Anterior cingulate cortex (tissue), 58 donors: Measurements from ENCODE around the gene NLRP3.
"Not testable (repeated sequence)": the region's sequence is repeated elsewhere in the genome, so short reads cannot be mapped to it uniquely, and the experiment has no call there.

Source experiments
- DNase-seq, 58 donors: peaks; one replicate each; lab custom pipeline; 2025; lab: John Stamatoyannopoulos, UW

Gene NLRP3

DNA sequence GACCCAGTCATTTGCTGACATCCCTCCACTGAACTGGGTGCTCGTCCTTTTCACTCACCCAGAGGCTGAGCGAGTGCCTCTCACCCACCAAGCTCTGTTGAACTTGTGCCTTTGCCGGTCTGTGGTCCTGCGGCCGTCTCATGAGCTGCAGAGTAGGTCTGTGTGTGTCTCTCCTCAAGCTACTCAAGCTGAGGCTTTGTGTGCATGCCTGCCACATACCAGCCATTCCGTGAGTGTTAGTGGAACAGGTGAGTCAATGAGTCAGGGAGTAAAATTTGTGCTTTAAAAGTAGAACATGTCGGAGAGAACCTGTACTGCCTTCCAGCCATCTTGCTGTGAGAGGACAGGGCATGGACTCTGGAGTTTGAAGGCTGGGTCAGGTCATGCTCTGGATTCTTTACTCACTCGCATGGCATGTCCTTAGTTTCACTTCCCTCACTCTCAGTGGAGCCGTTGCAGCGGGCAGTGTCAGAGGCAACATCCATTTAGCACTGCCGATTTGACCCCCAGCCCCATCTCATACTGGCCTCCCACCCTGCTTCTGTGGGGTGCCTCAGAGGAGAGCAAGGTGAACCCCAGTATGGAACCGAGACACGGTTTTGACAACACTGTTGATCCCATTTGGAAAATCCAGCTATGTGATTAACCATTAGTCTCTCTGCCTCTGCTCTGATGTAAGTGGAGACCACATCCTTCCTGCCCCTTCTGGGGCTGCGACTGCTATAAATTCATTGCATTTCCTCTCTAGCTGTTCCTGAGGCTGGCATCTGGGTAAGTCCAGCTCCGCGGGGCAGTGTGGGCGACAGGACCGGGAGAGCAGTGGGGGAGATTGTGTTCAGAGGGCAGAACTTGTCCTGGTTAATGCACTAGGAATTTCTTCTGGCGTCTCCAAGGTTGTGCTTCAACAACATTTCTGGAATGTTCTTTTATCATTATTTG is at the start of gene NLRP3:
Gene NLRP3, plus strand, starts transcription at position 751 of the 939 bp plus-strand sequence. CDS start 2,628 bp downstream, outside the sequence.
- DNase-seq = peak in 18 of 58 donors; percentile 3 to 61 (median 24)

DNA sequence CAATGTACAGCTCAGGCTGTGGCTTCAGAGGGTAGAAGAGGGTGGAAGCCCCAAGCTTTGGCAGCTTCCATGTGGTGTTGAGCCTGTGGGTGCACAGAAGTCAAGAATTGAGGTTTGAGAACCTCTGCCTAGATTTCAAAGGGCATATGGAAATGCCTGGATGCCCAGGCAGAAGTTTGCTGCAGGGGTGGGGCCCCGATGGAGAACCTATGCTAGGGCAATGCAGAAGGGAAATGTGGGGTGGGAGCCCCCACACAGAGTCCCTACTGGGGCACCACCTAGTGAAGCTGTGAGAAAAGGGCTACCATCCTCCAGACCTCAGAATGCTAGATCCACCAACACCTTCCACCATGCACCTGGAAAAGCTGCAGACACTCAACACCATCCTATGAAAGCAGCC is 49.6 kb upstream of the NLRP3 start:
- DNase-seq = not testable (repeated sequence)

DNA sequence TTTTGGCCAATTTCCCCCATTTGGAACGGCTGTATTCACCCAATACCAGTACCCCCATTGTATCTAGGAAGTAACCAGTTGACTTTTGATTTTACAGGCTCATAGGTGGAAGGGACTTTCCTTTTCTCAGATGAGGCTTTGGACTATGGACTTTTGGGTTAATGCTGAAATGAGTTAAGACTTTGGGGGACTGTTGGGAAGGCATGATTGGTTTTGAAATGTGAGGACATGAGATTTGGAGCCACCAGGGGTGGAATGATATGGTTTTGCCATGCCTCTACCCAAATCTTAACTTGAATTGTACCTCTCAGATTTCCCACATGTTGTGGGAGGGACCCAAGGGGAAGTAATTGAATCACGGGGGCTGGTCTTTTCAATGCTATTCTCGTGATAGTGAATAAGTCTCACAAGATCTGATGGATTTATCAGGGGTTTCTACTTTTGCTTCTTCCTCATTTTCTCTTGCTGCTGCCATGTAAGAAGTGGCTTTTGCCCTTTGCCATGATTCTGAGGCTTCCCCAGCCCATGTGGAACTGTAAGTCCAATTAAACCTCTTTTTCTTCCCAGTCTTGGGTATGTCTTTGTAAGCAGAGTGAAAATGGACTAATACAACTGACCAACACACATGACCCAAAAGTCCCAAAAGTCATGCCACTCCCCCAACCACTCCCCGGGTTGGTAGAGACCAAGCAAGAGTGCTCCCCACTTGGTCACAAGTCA is 48.9 kb upstream of the NLRP3 start:
- DNase-seq = no peak

DNA sequence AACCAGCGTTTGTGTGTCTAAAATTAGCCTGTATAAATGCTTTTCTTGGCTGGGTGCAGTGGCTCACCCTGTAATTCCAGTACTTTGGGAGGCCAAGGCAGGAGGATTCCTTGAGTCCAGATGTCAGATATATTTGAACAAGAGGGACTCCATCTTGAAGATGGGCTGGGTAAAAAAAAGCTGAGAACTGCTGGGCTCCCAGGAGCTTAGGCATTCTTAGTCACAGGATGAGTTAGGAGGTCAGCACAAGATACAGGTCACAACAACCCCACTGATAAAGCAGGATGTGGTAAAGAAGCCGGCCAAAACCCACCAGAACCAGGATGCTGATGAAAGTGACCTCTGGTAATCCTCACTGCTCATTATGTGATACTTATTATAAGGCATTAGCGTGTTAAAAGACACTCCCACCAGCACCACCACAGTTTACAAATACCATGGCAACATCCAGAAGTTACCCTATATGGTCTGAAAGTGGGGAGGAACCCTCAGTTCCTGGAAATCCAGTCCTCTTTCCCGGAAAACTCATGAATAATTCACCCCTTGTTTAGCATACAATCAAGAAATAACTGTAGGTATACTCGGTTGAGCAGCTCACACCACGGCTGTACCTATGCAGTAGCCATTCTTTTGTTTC is 48.1 kb upstream of the NLRP3 start:
- DNase-seq = no peak

DNA sequence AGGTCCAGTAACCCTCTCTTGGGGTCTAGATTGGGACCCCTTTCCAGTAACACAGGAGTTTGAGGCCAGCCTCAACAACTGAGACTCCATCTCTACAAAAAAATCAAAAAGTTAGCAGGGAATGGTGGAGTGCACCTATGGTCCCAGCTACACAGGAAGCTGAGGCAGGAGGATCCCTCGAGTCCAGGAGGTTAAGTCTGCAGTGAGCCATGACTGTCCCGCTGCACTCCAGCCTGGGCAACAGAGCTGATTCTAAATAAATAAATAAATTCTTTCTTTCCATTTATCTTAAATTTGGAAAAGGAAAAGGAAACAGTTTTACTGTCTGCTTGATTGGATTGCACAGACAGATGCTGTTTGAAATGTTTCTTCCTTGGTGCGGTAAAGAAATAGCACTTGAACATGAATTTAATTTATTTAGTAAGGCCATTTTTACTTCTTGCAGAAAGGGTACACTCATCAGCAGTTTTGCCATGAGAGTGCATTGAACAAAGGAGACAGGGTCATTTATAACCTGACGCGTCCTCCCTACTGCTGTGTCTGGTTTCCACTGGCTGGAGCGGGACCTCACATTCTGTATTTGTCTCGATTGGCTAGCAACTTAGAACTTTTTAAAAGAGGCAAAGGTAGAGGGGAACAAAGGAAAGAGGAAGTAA is 47.4 kb upstream of the NLRP3 start:
- no peak for DNase-seq

DNA sequence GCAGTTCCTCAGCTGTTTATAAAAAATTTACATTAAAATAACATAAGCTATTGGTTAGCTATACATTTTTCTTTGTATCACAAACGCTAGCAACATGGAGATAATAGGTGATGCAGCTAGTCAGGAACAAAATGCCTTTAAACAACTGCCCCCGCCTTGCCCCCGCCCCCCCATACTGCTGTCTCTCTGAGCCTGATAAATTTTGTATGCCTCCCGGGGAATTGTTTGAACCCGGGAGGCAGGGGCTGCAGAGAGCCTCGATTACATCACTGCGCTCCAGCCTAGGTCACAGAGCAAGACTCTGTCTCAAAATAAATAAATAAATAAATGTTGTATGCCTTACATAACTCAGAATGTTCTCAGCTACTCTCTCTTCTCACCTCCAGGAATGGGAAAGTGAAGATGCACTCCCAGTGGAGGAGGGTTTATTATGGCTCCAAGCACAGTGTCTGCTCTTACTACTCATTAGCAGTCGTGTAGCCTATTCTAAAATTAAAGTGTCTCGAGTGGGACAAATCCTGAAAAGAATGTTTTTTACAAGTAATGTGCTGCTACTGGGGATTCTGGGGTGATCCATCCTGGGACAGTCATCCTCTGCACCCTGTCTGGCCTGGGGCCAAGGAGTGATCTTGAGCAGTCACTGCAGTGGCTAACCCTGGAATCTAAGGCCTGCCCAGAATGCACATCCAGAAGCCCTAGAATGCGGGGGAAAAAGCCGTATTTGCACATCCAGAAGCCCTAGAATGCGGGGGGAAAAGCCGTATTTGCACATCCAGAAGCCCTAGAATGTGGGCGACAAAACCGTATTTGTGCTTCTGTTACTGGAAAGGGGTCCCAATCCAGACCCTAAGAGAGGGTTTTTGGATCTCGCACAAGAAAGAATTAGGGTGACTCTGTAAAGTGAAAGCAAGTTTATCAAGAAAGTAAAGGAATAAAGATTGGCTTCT is 44.9 kb upstream of the NLRP3 start:
- DNase-seq = peak in 5 of 58 donors; percentile 4 to 43 (median 7)

DNA sequence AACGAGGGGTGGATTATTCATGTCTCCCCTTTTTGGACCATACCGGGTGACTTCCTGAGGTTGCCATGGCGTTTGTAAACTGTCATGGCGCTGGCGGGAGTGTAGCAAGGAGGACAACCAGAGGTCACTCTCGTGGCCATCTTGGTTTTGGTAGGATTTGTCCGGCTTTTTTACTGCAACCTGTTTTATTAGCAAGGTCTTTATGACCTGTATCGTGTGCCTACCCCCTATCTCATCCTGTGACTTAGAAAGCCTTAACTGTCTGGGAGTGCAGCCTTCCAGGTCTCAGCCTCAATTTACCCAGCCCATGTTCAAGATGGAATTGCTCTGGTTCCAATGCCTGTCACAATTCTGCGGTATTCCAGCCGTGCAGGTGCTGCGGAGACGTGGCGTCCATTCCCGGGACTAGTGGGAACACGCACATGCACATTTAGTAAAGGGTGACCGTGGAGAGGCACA is 44.1 kb upstream of the NLRP3 start:
- no peak for DNase-seq

DNA sequence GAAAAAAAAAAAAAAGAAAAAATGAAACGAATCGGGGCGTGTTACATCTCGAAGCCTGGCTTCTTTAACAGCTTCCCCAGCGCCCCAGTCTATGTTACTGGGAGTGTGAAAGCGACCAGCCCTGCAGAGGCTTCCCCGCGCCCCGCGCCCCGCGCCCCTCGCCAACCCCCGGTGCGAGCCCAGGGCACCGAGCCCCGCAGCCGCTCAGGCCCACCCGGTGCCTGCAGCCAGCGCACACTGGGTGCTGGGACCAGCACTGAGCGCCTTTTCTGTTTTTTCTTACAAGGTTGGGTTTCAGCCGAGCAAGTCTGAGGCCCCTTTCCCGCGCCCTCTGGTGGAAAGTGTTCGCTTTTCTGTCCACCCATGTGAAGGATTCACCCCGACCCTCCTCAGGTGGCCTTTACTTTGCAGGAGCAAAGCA is 42.2 kb upstream of the NLRP3 start:
- DNase-seq = peak in 19 of 58 donors; percentile 4 to 39 (median 13)

DNA sequence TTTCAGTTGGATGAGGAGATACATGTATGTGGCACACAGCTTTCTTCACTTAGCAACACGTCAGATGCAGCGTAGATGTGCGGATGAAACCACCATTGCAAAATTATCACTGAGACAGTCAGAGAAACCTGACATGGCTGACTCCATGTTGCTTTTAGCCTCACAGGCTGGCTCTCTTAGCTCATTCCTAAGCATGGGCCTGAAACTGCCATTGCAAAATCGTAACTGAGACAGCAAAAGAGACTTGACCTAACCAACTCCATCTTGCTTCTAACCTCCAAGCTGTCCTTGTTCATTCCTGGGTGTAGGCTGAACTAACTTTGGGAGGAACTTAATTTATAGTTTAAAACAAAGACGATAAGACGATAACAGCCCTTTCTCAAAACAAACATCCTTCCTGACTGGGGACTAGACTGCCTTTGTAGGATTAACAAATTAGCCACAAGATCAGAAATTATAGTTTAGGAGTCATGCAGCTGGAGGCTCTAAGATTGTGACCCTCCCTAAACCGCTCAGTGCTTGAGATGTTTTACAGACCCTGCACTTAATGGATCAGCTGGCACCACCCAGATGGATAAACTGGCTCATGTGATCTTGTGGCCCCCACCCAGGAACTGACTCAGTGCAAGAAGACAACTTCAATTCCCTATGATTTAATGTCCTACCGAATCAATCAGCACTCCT is 41.2 kb upstream of the NLRP3 start:
- not testable (repeated sequence) for DNase-seq

DNA sequence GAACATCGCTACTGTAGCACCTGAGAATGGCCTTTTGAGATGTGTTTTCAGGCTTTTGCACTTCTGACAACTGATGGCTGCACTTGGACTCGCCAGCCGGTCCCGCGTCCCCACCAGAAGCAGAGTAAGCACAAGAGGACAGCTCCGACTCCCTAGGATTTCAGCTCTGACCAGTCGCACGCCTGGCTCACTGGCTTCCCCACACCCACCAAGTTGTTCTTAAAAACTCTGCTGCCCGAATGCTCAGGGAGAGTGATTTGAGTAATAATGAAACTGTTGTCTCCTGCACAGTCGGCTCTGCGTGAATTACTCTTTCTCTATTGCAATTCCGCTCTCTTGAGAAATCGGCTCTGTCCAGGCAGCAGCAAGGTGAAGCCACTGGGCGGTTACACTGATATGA is 40.2 kb upstream of the NLRP3 start:
- no peak for DNase-seq

DNA sequence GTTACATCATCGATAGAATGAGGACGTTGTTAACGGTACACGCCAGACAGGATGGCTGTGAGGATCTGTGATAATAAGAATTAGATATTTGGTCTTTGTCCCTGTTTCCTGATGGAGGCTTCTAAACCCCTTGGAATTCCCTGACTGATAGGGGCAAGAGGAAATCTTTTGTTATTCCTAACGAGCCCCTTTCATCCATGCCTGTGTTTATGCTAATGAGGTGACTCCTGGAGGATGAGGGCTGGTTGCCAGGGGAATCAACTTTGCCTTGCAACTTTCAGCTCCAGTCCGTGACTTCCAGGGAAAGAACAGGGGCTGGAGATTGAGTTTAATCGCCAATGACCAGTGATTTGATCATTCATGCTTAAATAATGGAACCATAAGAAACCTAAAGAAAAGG is 39.3 kb upstream of the NLRP3 start:
- no peak for DNase-seq

DNA sequence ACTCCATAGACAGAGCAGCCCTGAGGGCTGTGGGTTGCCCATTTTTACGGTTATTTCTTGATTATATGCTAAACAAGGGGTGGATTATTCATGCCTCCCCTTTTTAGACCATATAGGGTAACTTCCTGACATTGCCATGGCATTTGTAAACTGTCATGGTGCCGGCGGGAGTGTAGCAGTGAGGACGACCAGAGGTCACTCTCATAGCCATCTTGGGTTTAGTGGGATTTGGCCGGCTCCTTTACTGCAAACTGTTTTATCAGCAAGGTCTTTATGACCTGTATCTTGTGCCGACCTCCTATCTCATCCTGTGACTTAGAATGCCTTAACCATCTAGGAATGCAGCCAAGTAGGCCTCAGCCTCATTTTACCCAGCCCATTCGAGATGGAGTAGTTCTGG is 38.3 kb upstream of the NLRP3 start:
- not testable (repeated sequence) for DNase-seq

DNA sequence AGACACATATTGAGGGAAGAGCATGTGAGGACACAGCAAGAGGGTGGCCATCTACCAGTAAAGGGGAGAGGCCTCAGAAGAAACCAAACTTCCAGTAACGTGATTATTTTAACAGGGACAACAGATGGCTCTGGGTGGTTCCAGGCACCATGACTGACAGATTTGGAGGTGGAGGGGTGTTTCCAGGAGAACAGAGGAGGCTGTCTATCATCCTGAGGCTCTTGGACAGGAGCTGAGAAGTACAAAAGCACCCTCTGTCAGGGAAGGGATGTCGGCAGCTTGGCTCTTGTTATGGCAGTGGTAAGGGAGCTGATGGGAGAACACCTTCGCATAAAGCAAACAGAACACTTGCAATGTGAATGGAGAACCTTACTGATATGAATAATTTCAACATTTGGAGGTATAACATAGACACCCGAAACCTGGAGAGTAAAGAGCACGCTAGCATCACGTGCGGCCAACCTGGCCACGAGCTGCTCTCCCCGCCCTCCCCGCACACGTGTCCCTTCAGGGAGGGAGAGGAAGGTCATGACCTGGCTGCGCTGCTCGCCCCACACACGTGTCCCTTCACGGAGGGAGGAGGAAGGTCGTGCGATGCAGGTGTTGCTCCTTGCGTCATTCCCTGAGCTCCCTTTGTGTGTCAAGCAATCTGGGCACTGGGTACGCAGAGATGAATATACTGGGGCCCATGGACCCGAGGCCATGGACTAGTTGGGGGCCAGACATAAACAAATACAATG is 37.5 kb upstream of the NLRP3 start:
- DNase-seq = no peak

DNA sequence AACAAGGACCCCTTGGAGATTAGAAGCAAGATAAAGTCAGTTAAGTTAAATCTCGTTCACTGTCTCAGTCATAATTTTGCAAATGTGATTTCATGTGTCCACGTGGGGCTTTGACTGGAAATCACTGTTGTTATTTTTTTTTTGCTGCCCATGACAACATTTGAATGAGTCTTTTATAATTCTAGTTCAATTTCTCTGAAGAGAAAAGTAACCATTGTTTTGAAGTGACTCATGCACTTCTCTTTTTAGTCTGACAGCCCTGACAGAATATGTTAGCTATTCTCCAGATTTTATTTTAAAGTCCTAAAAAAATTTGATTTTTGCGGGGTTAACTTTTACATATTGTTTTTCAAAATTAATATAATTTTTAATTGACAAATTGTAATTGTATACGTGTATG is 30.7 kb upstream of the NLRP3 start:
- no peak for DNase-seq

DNA sequence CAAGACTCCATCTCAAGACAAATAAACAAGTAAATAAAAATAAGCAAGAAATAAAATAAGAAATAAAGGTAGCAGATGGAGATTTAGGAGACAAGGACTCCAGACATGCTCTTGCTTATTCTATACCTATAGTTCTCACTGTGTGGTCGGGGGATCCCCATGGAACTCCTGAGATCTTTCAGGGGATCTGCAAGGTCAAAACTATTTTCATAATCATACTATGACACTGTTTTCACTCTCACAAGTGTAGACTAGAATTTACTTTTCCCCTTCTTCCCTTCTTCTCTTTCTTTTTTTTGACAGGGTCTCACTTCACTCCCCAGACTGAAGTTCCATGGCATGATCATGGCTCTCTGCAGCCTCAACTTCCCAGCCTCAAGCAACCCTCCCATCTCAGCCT is 29.8 kb upstream of the NLRP3 start:
- DNase-seq = no peak

DNA sequence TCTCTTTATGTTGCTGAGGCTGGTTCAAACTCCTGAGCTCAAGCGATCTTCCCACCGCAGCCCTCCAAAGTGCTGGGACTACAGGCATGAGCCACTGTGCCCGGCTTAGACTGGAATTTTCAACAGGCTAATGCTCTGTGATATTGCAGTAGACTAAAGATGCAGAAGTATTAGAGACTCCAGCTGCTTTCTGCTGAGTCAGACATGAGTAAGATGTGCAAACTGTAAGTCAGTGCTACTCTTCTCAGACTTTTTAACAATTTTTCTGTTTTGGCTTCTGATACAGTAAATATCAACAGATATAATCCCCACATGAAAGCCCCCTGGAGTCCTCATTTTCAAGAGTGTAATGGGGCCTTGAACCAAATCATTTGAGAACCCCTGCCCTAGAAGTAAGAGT is 29.3 kb upstream of the NLRP3 start:
- peak in 1 of 58 donors; percentile 5 for DNase-seq

DNA sequence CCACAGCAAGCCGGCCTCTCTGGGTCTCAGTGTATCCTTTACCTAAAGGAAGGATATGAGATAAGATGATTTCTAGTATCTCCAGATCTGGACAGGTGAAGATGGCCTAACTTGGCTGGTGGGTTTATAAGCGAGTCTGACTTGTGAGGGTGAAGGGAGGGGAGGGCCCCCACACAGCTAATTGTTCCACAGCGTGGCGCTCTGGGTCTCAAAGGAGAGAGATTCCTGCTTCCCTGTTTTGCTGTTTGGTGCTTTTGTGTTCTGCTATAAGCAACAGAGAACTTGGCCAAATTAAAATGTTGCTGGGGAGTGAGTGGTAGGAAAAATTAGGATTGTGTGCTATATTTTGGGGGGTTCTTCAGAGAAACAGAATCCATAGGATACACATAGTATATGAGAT is 28.9 kb upstream of the NLRP3 start:
- DNase-seq = peak in 5 of 58 donors; percentile 5 to 18 (median 7)

DNA sequence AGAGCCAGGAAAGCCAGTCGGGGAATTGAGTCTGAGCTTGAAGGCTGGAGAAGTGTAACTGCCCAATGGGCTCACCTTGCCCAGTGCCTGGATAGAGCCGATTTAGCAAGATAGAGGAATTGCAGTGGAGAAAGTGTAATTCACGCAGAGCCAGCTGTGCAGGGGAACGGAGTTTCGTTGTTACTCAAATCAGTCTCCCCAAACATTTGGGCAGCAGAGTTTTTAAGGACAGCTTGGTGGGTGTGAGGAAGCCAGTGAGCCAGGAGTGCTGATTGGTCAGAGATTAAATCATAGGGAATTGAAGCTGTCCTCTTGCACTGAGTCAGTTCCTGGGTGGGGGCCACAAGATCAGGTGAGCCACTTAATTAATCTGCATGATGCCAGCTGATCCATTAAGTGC is 28.4 kb upstream of the NLRP3 start:
- no peak for DNase-seq
